AG10803 (cell line): ENCODE measurements around the gene MBOAT7.
"Not testable (repeated sequence)": the region's sequence is repeated elsewhere in the genome, so short reads cannot be mapped to it uniquely, and the experiment has no call there.

Source experiments
- DNase-seq: peaks from one replicate; pipeline ENCODE4 v3.0.0; 2010; ENCODE audit warnings: low read depth
- H3K4me3 ChIP-seq: 2 replicates; pipeline ENCODE4 v1.5.1; 2011; ENCODE audit warnings: mild to moderate bottlenecking, low read length, control low read depth
- CTCF ChIP-seq: conservative IDR thresholded peaks from 2 replicates; pipeline ENCODE4 v1.5.1; 2011; ENCODE audit warnings: mild to moderate bottlenecking, low read length, control low read depth, inconsistent platforms

Gene MBOAT7

GRCh38 chr19:54218960-54219661 lies 29.7 kb upstream of the MBOAT7 start:
- no peak for TF ChIP-seq CTCF
- DNase-seq = no peak
- H3K4me3 ChIP-seq = no peak overlapping the region

DNA sequence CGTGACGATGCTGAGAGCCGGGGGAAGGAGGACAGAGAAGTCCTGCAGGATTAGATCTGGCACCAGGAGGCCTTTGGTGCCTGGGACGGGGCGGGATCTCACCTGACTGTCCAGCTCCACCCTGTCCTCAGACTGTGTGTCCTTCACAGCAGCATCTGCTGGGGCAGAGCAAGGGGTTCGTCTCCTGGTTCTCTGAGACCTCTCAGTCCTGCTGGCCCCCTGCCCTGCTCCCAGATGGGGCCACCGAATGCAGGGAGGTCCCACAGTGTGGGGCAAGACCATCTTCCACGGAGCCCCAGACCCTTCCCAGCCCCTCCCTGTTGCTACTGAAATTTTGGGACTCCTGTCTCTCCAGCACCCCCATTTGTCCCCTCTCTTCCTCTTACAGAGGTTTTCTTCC lies 28.9 kb upstream of the MBOAT7 start:
- H3K4me3 ChIP-seq = no peak overlapping the region
- TF ChIP-seq CTCF = no peak
- DNase-seq = no peak

GRCh38 chr19:54217517-54218247 lies 28.3 kb upstream of the MBOAT7 start:
- not testable (repeated sequence) for H3K4me3 ChIP-seq, DNase-seq

DNA sequence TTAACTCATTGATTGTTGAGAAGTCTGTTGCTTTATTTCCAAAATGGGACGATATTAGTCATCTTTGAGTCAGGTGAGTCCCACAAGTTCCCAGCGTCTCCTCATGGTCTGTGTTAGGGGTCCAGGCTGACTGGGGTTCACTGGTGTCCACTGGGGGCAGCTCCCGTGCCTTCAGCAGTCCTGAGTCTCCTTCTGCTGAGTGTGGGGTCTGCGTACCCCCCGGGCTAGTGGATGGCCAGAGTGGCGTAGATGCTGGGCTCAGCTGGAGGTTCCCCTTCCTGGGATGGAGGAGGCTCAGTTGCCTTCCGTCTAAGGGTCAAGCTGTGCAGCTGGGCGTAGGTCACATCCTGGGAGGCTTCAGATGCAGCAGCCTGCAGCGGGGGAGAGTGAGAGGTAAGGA lies 27.5 kb upstream of the MBOAT7 start:
- TF ChIP-seq CTCF = no peak
- no peak overlapping the region for H3K4me3 ChIP-seq
- DNase-seq = no peak

DNA sequence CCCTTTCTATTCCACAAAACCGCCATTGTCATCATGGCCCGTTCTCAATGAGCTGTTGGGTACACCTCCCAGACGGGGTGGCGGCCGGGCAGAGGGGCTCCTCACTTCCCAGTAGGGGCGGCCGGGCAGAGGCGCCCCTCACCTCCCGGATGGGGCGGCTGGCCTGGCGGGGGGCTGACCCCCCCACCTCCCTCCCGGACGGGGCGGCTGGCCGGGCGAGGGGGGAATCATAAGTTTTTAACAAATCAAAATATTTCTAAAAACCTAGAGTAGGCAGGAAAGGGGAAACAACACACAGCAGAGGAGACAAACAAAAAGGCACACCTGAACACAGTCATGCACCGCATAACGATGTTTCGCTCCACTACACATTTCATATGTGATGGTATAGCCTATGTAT lies 25.4 kb upstream of the MBOAT7 start:
- not testable (repeated sequence) for H3K4me3 ChIP-seq, DNase-seq

DNA sequence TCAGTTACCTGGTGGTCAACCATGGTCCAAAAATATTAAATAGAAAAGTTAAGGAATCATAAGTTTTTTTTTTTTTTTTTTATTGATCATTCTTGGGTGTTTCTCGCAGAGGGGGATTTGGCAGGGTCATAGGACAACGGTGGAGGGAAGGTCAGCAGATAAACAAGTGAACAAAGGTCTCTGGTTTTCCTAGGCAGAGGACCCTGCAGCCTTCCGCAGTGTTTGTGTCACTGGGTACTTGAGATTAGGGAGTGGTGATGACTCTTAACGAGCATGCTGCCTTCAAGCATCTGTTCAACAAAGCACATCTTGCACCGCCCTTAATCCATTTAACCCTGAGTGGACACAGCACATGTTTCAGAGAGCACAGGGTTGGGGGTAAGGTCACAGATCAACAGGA lies 24.8 kb upstream of the MBOAT7 start:
- not testable (repeated sequence) for DNase-seq, H3K4me3 ChIP-seq

DNA sequence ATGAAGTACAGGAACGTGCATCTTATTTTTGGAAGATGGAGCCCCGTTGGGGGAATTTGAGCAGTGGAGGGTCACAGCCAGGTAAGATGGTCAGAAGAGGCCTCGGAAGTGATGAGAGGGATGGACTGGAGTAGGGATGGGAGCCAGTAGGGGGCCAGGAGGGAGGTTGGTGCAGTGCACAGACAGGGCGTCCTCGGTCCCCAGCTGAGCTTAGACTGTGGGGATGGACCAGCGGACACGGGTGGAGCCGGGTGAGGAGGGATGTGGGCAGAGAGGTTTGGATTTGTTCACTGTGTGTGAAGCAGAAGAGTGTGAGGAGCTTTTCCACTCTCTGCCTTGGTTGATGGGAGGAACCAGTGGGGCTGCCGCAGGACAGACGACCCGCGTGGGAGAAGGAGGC lies 21.9 kb upstream of the MBOAT7 start:
- H3K4me3 ChIP-seq = no peak overlapping the region
- TF ChIP-seq CTCF = no peak
- DNase-seq = no peak

- DNase-seq = peak; percentile 93
- no peak for TF ChIP-seq CTCF
- no peak overlapping the region for H3K4me3 ChIP-seq
Observed at GRCh38 chr19:54209811-54210494, 20.6 kb upstream of the MBOAT7 start.
